HG02763 (cell line): Measurements from ENCODE around the gene TMEM18.

ENCODE experiments used
- ATAC-seq: cut with Tn5 transposase; IDR thresholded peaks from one replicate; pipeline ENCODE4 v1.9.1; 2021; ENCODE audit warnings: mild to moderate bottlenecking, moderate library complexity; ENCODE audit not compliant: unreplicated experiment

The TMEM18 gene

DNA sequence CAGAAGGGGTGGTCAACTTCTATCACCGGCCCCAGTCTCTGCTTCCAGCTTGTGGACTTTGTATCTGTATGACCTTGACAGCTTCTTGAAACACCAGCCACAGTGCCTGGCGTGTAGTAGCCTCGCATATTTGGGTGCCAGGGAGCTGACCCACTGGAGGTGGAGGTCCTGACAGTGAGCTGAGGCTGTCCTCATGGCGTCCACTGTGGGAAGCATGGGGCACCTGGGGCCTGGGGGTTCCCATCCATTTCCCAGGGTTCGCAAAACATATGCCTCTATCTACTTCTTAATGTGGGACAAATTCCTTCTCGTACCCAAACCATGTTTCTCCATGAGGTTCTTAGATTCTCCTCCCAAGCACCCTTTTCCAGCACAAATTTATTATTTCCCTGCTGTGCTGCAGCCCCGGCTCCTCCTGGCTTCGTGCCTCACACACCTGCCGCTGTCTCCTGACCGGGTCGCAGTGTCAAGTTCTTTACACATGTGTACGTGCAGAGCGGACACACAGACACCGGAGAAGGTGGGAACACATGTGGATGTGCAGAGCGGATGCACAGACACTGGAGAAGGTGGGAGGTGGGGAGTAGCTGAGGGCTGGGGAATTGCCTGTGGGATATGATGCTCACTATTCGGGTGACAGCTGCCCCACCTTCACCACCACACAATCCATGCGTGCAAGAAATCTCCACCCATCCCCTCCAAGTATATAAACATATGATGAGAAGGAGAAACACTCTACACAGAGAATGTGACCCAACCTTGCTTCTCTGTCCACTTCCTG is 23.4 kb downstream of the TMEM18 start:
- no peak for ATAC-seq

DNA sequence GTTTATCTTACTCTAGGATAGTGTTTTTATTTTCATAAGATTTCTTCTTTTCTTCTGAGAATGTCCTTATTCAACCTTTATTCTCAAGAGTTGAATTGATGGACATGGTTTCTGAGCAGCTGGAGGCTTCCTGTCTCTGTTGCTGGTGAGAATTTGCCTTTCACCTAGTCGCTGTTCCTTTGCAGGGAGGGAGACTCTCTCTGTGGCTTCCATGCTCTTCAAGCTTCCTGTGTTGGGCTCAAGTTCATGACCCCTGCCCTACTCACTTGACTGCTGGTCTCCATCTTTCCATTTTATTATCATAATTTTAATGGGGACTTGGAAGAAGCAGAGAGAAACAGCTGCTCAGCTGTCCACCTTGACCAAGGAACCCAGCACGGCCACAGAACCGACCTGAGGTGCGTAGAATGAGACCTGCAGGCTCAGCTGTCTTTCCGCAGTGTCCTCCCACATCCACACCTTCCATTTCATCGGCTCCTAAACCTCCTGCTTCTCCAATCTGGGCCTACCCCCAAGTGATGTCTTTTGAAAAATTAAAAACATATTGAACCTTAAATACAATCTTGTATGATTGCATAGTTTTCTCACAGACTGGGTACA is 24.2 kb downstream of the TMEM18 start:
- ATAC-seq, result no peak

DNA sequence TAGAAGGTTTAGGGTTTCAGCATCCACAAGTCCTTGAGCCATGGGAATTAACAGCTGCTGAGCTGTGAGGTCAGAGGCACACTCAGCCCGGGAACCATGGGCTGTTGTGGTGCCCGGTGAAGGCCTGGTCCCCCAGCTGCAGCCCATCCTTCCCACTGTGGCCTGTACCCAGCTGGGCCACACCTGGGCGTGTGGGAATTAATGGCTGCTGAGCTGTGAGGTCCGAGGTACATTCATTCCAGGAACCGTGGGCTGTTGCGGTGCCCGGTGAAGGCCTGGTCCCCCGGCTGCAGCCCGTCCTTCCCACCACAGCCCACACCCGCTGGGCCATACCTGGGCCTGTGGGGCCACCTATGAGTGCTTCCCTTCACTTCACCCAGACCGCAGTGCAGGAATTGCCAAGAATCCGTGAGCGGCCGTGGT is 25.2 kb downstream of the TMEM18 start:
- ATAC-seq, result no peak

DNA sequence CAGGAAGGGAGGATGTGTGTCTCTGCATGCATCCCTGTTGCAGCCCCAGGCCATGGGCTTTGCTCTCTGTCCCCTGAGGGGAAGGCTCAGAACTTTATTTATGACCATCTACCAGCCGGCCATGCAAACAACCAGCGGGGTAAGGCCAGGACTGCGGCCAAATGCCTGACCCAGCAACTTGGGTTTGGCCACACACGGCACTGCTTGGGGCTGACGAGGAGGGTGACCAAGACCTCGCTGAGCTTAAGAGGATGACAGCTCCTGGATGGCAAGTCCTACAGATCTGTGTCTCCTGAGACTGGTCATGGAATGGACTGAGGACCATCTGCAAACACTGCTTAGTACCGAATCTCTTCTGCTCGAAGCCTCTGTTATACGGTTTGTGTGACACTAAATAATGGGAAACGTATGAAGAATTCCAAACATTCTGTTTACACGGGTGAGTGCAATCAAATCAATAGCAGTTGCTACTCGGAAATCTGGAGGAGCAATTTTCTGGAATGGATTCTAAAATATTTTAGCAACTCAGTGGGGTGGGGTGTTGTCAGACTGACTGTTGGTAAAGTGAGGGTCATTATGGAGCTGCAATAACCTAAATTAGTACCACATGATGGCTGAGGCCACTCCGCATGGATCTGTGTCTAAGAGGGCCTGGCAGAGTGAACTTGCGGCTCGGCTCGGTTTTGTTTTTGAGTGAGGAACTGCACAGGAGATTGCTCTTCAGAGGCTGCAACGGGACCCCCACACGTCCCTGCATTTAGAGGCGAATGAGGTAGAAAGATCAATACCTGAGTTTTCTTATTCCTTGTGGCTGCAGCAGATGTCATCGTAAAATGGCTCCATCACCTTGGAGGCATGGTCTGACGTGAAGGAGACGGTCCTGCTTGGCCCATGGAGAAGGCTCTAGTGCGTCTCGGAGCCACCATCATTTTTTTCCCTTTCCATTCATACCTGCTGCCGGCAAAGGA is 26.6 kb downstream of the TMEM18 start:
- no peak for ATAC-seq

DNA sequence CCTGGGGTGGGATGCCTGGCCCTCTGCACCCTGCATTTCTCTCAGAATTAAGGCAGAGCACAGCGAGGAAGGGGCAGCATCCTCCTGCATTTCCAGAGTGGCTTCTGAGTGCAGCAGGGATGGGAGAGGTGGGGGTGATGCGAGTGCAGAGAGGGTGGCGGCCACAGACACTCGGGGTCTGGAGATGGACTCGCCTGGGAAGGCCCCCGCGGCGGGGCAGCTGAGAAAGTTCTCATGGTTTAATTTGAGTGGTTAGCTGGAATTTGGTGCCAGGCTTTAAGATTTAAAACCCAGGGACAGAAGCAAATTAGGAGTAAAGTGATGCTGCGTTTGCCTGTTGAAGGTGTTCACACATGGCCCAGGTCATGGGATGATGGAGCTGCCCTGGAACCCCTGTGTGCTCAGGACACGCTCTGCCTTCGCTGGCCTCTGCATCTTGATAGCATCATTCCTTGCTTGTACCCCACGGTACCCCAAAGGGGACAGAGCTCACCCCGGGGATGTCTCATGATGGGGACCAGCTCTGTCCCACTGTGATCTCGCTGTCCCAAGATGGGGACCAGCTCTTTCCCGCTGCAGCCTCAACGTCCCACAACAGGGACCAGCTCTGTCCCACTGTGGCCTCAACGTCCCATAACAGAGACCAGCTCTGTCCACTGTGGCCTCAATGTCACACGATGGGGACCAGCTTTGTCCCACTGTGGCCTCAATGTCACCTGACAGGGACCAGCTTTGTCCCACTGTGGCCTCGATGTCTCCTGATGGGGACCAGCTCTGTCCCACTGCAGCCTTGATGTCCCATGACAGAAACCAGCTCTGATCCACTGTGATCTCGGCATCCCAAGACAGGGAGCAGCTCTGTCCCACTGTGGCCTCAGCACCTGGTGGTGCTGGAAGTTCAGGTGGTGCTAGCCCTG is 27.5 kb downstream of the TMEM18 start:
- ATAC-seq, result no peak

DNA sequence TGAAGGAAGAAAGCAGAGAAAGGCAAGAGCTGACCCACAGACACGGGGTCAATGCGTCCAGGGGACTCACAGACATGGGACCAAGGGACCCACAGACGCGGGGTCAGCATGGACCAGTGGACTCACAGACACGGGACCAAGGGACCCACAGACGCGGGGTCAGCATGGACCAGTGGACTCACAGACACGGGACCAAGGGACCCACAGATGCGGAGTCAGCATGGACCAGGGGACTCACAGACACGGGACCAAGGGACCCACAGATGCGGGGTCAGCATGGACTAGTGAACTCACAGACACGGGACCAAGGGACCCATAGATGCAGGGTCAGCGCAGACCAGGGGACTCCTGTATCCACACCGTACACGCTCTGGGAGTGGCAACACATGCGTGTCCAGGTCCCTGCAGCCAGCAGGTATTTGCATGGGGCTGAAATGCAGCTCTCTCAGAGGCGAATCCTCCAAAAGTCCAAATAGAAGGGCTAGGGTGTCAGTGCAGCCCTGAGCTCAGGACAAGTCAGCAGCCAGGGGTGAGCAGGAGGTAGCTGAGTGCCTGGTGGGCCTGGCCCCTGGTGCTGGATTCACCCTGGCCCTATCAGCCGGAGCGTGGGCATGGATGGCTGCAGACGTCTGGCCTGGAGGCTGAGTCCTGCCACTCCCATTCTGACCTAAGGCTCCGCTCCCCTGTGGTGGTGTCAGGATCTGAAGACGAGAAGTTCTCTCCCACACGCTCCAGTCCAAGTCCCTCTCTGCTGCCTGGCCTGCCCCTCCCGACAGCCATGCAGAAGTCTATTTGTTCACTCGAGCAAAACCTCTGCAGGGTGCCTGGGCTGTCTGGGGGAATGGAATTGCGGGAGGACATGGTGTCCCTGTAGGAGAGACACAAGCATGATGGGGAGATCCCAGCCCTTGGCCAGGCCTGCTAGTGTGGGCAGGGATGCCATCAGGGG is 28.5 kb downstream of the TMEM18 start:
- ATAC-seq, result no peak

DNA sequence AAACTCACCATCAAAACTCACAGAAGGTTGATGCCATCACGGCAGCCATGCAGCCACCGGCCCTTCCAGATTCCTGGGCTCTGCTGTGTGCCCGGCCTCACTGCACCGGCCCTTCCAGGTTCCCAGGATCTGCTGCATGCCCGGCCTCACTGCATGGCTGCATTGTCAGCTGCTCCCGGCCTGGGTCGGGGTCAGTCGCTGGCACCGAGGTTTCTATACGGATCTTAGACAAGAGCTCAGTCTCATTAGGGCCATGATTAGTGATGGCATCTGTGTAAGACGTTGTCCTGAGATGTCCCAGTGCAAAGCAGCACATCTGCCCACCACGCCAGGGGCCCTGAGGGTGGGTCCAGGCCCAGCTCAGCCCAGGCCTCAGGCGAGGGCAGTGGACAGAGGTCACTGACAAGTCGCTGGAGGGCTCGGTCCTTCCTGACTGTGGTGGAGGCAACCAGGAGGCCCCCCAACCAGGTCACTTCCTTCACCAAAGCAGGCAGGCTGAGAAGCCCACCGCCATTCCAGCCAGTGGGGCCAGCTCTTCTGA is 29.4 kb downstream of the TMEM18 start:
- ATAC-seq, result no peak

DNA sequence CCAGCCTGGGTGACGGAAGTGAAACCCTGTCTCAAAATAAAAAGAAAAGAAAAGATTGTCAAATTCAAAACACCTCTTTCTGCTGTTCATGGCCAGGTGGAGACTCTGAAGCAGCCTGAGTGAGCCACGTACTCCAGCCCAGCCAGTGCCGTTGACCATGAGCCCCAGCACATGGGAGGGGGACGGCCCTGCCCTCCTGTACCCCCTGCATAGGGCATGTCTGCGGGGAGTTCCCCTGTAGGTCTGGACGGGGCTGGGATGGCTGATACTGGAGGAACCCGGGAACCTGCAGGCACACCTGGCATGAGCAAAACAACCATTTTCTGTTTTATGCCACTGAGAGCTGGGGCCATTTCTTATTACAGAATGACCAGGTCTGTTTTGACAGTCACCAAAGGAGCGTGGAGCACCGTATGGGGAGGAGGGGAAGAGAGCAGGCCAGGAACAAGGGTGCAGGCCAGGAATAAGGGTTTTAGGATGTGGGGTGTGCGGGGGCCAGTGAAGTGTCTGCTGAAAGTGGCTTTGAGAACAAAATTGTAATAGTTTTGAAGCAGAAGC is 30.1 kb downstream of the TMEM18 start:
- no peak for ATAC-seq

DNA sequence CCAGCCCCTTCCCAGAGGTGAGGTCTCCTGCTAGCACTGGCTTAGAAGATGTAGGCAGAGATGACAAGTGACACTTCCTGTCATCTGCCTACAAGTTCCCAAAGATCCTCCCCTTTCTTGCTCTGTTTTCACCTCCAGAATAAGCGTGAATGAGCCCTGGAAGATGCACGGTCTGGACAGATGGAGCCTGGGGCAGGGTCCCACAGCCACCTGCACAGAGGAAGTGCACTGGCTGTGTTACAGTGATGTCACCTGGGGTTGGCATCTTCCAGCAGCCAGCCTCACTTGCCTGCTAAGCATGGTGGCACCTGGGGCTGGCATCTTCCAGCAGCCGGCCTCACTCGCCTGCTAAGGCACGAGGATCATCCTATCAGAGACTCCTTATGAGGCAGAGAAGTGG is 32.3 kb downstream of the TMEM18 start:
- ATAC-seq, result no peak

DNA sequence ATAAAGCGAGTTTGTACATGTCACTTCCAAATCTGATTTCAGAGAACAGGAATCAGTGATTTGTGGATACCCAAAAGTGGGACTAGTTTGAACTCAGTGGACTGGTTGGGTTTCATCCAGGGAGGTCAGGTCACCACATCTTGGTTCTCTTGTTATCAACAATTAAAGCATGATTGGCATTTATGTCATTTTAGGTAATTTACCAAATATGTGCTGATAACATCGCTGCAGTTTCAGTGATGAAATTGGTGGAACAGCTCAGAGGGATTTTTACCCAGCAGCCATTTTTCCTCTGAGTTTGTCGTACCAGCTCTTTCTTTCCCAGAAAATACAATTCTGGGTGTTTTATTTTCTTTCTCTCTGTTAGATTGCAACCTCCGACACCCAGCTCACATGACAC is 33.4 kb downstream of the TMEM18 start:
- ATAC-seq, result no peak

DNA sequence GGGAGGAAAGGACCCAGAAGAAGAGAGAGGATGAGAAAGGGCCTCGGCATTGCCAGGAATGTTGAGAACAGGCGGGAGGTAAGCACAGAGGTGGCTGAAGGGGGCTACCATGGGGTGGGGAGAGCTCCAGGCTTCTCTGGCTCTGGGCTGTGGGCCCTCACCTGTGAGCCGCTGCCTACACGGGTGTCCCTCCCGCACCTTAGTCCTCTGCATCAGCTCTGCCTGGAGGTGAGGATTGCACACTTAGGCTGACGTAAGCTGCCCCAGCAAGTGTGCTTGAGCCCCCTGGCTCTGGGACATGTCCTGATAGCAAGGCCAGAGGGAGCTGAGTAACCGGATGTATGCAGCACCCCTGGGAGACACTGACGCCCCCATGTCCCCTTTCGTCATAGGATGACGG is 33.9 kb downstream of the TMEM18 start:
- ATAC-seq, result no peak

DNA sequence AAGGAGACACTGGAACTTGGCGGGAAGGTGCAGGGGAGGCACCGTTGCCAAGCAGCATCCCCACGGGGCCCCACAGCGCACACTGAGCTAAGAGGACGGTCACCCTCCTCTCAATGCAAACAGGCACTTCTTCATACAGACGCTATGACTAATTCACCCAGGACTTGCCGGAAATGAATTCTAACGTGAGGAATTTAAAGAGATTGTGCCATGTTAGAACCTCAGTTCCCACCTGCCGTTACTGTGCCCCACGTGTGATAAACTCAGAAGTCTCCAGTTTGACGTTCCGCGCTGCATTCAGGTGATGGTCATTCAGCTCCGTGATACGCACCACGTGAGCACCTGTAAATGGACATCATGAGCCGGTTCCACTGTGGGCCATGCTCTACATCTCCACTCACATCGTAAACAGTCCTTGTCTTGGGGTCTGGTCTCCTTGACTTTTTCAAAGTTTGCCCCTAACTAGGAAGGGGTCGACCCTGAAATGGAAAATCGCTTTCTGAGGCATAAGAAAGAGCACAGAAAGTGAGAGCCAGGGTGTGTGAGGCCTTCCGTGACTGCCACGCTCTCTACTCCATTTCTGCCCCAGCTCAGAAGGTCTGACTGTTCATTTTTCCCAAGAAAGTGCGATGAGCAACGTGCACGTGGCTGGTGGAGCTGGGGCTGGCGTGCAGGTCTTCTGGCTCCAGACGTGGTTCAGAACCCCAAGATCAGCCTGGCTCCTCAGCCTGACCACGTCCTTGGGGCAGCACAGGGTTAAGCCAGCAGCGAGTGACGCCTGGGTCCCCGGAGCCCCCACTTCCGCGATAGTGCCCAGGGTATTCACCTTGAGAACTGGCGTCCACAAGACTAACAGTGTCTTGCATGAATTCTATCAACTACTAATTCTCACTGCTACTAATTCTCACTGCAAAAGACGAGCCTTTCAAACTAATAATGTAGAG is 35.1 kb downstream of the TMEM18 start:
- no peak for ATAC-seq

DNA sequence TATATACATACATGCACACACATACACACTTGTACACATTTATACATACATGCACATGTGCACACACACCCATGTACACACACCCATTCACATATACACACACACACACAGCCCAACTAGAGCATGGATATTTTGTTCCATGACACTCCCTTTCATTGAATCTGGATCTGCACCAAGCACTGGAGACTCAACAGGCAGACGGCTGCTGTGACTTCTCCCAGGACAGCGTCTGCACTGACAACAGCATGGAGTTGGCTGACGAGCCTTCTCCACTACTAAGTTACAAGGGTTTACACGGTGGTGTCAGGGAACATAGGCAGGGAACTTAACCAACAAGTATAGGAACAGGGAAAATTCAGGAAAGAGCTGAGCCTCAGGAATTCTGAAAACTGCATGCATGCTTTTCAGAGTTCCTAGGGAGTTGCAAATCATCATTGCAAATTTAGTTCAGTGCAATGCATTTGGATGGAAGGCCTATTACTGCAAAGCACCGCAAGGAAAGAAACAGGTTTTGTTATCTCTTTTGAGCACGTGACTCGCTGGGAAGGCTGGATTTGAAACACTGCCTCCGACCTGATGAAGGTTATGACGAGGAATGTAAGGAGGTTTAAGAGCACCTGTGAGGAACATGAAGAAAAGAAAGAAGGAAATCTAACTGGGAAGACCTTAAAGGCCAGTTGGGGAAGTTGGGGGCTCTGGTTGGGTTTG is 35.9 kb downstream of the TMEM18 start:
- no peak for ATAC-seq

DNA sequence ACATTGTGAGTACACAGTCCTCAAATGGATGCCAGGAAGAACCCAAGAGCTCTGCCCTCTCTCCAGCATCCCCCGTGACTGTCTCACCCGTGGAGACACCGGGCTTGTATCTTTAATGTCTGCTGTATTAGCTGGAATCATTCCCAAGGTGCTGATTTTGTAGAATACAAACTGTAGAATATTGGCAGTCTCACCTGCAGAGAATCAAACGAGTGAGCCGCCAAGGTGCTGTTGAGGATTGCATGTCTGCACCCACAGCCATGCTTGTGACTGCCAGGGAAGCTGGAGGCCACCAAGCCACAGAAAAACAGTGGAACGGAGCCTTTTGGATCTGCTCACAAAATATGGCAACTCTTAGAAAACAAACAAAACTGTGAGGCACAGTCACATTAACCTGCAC is 37.5 kb downstream of the TMEM18 start:
- no peak for ATAC-seq

DNA sequence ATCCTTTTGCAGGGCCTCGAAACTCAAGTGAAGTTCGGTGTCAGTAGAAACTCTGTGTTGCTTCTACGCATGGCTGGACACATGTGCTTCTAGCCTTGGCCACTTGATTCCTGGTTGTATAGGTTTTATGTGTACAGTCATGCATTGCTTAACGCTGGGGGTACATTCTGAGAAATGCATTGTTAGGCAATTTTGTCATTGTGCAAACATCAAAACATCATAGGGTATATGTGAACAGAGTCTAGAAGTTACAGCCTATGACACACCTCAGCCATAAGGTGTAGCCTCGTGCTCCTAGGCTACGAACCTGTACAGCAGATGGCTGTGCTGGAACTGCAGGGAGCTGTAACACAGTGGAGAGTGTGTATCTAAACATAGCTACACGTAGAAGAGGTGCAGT is 39.4 kb downstream of the TMEM18 start:
- no peak for ATAC-seq

DNA sequence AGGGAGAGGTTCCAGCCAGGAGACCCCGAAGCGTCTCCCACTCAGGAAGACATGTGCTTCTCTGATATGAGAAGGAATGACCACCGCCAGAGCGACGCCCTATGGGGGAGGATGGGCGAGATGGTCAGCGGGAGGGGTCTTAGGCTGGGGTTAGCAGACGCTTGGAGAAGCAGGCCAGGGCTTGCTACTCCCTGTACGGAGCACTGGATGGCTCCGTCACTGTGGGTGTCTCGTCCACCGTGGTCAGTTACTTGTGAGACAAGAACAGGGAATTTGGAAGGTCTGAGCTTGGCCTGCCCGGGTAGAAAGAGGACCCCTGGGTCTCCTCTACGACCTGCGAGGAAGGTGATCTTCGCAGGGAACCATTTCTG is 39.8 kb downstream of the TMEM18 start:
- no peak for ATAC-seq
